D721Med (cell line): ENCODE data around the gene MIAT.
A peak's percentile ranks its signal among the peaks of the same experiment; 100 is the strongest.

Experiments
- DNase-seq: peaks from one replicate; pipeline ENCODE4 v3.0.0; 2011; ENCODE audit warnings: low spot score; ENCODE audit not compliant: insufficient read length
- FAIRE-seq: peaks from 2 replicates; lab custom pipeline; 2011; peaks lifted over from hg19 to GRCh38; lab: Jason Lieb, UNC
- TF ChIP-seq, protein P1 (sequence below): IDR thresholded peaks from 2 replicates; pipeline ENCODE4 v1.5.1; 2012; ENCODE audit warnings: mild to moderate bottlenecking, control low read depth; ENCODE audit not compliant: insufficient read depth; ENCODE audit errors: missing control alignments

MIAT gene

GRCh38 chr22:26667140-26667539 is 9.8 kb downstream of the MIAT start:
- TF ChIP-seq, protein P1, sequence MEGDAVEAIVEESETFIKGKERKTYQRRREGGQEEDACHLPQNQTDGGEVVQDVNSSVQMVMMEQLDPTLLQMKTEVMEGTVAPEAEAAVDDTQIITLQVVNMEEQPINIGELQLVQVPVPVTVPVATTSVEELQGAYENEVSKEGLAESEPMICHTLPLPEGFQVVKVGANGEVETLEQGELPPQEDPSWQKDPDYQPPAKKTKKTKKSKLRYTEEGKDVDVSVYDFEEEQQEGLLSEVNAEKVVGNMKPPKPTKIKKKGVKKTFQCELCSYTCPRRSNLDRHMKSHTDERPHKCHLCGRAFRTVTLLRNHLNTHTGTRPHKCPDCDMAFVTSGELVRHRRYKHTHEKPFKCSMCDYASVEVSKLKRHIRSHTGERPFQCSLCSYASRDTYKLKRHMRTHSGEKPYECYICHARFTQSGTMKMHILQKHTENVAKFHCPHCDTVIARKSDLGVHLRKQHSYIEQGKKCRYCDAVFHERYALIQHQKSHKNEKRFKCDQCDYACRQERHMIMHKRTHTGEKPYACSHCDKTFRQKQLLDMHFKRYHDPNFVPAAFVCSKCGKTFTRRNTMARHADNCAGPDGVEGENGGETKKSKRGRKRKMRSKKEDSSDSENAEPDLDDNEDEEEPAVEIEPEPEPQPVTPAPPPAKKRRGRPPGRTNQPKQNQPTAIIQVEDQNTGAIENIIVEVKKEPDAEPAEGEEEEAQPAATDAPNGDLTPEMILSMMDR, result no peak
- FAIRE-seq, result no peak
- no peak for DNase-seq

- FAIRE-seq, result no peak
- no peak for DNase-seq
- TF ChIP-seq, protein P1, result peak; percentile 16
Observed at GRCh38 chr22:26669060-26669481, 11.7 kb downstream of the MIAT start.

DNA sequence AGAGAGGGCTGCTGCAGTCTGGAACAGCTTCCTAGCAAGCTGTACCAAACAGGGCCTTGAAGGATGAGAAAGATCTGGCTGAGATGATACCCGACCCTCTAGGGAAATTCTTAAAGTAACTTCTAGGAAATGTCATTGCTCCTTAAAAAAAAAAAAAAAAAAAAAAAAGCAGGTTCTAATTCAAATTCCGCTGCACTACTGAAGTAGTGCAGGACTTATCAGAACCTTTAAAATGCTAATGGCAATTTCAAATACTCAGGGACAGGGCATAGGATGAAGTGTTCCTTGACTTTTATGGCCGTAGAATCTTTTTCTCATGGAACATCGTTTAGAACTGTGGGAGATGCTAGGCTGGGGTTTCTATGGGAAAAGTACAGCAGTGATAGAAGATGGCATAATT is 13.1 kb downstream of the MIAT start:
- DNase-seq, result no peak
- TF ChIP-seq, protein P1, result no peak
- no peak for FAIRE-seq

- FAIRE-seq (no peak), DNase-seq (no peak)
- TF ChIP-seq, protein P1, result no peak
Observed at GRCh38 chr22:26671317-26672059, 14.1 kb downstream of the MIAT start.

- TF ChIP-seq, protein P1, result no peak
- DNase-seq, result no peak
- no peak for FAIRE-seq
Observed at GRCh38 chr22:26672060-26672471, 14.7 kb downstream of the MIAT start.

GRCh38 chr22:26672590-26673468 is 15.4 kb downstream of the MIAT start:
- FAIRE-seq, result no peak
- TF ChIP-seq, protein P1, result peak; percentile 53
- DNase-seq, result peak; percentile 33
